ENCODE data around the gene LYVE1.

LYVE1 gene

GRCh38 chr11:10515418-10515817 lies 53.0 kb downstream of the LYVE1 start:
- Mint-ChIP-seq H3K36me3 (ENCODE audit: low read depth) (peaks cover 32% of the 10 kb centered on the region), H3K27me3 (no peaks in the 10 kb centered on the region), H3K9me3 (no peaks in the 10 kb centered on the region), H3K27ac (no peak overlapping the region), H3K4me3 (no peak overlapping the region), H3K4me1 (ENCODE audit: low read depth) (no peaks in the 10 kb centered on the region)
- intact Hi-C loops (cut with micrococcal nuclease), result loop anchor here (2.0 kb wide), 1 partner anchor 219 kb away; no protein-coding TSS in a partner anchor

GRCh38 chr11:10514709-10515108 lies 53.8 kb downstream of the LYVE1 start:
- intact Hi-C loops (cut with micrococcal nuclease), result loop anchor here (1.0 to 2.0 kb wide), 2 partner anchors 140 to 220 kb away; no protein-coding TSS in a partner anchor
- Mint-ChIP-seq H3K4me1 (ENCODE audit: low read depth) (no peaks in the 10 kb centered on the region), H3K4me3 (no peak overlapping the region), H3K27ac (no peak overlapping the region), H3K9me3 (no peaks in the 10 kb centered on the region), H3K27me3 (no peaks in the 10 kb centered on the region), H3K36me3 (ENCODE audit: low read depth) (peaks cover 32% of the 10 kb centered on the region)

- H3K27ac Mint-ChIP-seq, result no peak overlapping the region
- intact Hi-C loops (cut with micrococcal nuclease), result loop anchor here (1.0 to 2.0 kb wide), 2 partner anchors 140 to 221 kb away; no protein-coding TSS in a partner anchor
- H3K27me3 Mint-ChIP-seq, result no peaks in the 10 kb centered on the region
- H3K9me3 Mint-ChIP-seq, result no peaks in the 10 kb centered on the region
- no peak overlapping the region for H3K4me3 Mint-ChIP-seq
- H3K36me3 Mint-ChIP-seq (ENCODE audit: low read depth), result peaks cover 32% of the 10 kb centered on the region
- H3K4me1 Mint-ChIP-seq (ENCODE audit: low read depth), result no peaks in the 10 kb centered on the region
Observed at GRCh38 chr11:10514202-10514601, 54.3 kb downstream of the LYVE1 start.

GRCh38 chr11:10511181-10511621 lies 57.3 kb downstream of the LYVE1 start:
- Mint-ChIP-seq H3K9me3 (no peaks in the 10 kb centered on the region), H3K36me3 (ENCODE audit: low read depth) (peaks cover 22% of the 10 kb centered on the region), H3K27ac (no peak overlapping the region), H3K4me1 (ENCODE audit: low read depth) (no peaks in the 10 kb centered on the region), H3K4me3 (no peak overlapping the region), H3K27me3 (no peaks in the 10 kb centered on the region)
- intact Hi-C loops (cut with micrococcal nuclease), result no loop called here

Data from dendritic cell treated with granulocyte-macrophage colony-stimulating factor and Interleukin-4, amounts not matched to agents 40 ng/mL and 50 ng/mL, for 4 days (primary cell).